ENCODE results near the gene C4orf50.

C4orf50 gene

DNA sequence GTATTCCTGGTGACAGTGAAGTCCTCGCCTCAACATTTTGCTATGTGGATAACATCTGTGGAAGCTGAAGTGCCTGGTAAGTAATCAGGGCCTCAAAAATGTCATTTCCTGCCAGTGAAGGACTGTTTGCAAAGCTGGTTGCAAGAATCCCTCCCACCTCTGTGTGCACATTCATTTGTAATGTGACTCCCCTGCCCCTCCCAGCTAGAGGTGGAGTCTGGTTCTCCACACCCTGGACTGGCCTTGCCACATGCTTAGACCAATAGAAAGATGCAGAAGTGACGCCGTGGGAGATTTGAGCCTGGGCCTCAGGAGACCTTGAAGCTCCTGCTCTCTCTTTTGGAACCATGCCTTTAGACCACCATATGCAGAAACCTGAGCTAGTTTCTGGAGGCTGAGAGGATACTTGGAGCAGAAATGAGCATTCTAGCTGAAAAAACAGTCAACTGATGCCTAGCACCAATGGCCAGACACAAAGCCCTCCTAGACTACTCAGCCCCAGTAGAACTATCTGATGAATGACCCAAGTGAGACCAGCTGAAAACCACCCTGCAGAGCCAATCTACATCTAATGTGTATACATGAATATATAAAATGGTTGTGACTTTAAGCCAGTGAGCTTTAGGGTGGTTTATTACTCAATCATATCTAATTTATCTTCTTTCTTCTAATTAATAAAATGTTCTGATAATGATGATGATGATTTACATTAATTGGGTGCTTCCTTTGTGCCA is 77.6 kb downstream of the C4orf50 start:
- no peak for DNase-seq

DNA sequence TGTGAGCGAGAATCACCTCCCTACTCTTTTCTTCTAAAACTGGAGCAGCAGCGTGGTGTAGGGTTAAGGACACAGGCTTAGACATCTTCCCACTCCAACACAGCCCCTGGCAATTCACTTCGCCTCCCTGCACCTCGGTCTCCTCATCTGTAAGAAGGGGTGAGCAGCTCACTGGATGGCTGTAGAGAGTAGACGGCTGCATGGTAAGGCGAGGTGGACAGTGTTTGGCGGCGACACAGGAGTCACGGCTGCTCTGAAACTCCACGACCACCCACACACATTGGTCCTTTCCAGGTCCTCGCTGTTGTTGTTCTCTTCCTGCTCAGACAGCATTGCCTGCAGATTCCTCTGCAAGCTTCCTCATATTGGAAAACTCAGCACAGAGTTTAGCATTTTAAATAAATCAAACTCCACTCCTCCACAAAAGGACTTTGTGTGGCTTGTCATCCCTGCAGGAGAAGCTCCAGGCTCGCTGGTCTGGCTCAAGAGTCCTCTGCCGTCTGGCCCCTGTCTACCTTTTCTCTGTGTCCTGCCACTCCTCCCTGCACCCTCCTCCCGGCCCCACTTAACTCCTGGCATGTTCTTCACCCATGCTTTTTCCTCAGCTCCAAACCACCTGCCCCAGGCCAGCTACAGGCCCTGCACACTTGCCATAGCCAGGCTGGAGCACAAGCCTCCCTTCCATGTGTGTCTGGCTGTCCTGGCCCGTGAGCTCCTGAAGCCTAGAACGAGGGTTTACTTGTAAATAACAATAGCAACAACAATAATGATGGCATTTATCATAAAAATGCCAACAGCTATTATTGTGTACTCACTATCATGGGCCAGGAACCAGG is 84.0 kb downstream of the C4orf50 start:
- no peak for DNase-seq

DNA sequence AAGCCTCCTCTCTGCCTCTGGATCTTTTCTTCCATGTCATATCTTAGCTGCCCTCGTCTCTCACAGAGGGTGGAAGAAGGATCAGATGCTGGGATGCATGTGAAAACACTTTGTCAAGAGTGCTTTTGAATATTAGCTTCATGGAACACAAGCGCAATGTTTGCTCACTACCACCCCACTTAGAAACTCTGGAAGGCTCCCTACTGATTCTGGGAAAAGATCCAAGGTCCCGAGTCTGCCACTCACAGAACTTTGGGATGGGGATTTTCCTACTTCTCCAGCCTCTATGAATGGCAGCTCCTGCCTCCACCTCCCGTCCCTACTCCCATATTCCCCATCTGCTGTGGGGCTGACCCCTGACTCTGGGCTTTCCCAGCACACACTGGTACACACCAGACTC is 85.1 kb downstream of the C4orf50 start:
- no peak for DNase-seq

DNA sequence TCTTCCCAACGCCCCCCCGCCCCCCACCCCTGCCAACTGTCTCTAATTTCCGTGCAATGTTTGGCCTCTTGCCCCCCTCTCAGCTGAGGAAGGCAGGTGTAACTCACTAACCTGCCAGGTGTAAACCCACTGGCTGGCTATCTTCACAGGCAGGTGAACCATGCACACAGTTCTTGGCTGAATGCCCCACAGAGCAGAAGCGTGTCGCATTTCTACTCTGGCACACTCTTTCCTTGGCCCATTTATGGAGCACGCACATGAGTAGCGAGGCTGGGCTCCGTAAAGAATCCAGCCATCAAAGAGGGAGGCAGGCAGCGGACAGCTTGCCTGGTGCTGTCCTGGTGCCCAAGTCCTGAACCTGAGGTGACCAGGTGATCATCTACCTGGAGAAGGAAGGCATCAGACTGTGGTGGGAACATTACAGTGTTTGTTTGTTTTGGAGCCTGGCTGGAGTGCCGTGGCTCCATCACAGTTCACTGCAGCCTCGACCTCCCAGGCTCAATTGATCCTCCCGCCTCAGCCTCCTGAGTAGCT is 86.1 kb downstream of the C4orf50 start:
- DNase-seq = no peak

DNA sequence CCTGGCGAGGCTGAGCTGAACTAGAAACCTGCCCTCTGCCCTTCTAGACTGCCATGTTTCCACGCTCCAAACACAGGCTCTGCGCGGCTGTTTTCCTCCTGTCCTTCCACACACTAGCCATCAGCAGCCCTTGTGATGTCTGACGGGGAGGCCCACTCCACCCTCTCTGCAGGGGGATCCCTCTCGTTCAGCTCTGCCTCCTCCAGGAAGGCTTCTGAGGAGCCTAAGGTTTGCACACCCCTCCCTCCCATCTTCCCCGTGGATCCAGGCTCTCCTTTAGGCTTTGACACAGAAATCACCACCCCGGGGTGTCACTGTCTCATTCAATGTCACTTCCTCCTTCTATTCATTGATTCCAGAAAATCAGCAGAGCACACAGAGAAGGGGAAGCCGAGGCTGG is 86.7 kb downstream of the C4orf50 start:
- DNase-seq = no peak

DNA sequence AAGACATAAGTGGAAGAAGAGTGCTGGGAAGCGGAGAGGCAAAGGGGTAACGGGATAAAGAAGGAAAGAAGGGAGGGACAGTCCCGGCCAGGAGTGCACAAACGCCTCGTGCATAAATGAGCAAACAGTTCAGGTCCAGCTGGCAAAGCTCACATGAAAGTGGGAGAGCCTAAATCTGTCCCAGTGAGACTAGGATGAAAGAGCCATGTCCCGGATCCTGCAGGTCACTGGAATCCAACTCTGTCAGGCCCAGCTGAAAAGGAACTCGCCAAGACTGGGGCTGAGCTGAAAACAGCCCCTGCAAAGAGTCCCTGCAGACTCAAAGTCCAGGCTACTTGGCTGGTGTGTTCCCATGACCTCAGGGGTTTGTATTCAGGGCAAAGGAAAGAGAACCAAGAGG is 87.4 kb downstream of the C4orf50 start:
- no peak for DNase-seq

DNA sequence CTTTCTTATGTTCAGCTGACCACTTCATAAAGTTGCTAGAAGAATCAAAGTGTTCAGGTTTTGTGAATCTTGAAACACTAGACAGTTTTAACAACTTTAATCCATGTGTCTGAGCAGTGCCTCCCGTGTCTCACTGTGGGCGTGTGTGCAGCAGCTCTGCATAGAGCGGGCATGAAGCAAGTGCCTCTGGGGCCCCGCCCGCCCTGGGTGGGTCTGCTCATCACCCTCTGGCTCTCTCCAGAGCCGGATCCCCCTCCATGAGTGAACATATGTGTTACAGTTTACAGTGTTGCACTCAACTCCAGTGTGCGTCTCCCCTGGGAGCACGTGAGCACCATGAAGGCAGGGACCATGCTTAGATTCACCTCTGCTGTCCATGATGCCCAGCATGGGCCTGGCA is 87.8 kb downstream of the C4orf50 start:
- no peak for DNase-seq

DNA sequence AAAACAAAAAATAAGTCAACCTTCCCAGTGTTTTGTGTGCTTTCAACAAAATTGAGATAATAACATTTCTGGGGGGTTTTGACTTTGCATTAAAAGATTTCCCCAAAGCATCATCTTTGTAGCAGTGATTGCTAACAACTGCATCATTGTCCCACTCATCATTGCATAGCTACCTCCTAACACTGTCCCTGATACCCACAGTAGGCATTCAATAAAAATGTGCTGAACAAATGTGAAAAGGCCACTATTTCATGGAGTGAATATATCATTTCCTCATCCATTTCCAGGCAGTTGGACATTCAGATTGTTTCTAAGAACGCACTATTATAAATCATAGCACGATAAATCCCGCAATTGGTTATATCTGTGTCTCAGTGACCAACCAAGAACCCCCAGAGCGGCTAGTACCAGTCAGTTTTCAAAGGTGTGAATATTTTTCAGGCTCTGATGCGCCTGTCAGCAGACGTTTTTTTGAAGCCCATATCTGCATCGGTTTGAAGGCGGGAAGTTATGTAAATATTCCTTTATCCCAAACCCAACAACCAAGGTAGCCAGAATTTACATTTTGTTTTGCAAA is 89.3 kb downstream of the C4orf50 start:
- no peak for DNase-seq

DNA sequence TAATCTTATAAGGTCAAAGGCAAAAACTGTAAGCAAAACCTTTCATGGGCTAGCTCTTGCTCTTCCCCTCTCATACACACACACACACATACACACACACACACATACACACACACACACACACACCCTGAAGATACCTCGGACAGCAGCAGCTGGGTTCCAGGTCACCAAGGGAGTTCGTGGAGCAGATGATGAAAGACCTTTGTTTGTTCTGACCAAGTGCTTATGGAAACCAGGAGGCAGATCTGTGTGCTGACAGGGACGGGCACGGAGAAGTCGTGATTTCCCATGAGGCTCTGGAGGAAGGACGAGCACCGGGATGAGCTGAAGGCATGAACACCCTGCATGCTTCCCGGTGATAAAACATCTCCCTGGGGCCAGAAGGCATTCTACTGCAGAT is 90.0 kb downstream of the C4orf50 start:
- DNase-seq = no peak

DNA sequence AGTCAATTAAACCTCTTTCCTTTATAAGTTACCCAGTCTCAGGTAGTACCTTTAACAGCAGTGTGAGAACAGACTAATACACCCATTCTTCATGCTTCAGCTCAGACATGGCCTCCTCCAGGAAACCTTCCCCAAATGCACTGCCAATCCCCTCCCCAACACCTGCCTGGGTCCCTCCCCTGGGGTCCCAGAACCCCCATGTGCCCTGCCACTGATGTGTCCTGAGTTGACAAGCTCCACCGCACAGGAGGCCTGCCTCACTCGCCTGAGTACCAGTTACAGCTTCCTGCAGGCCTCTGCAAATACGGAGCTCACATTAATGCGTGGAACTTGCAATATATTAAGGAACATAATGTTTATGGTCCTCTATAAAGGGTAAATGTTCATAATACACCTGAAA is 90.5 kb downstream of the C4orf50 start:
- no peak for DNase-seq

DNA sequence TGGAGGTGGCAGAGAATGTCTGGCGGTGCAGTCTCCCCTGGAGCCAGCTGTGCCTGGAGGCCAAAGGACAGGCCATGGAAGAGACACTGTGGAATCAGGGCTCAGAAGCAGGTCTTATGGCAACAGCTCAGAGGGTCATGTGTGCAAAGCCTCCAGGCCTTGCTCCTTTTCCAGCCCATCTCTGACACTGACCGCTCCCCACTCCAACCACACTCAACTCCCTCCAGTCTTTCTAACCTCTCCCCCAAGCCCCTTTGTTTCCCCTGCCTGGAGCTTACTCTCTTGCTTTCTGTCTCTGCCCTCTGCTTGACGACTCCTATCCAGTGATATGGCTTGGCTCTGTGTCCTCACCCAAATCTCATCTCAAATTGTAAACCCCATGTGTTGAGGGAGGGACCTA is 91.1 kb downstream of the C4orf50 start:
- no peak for DNase-seq

DNA sequence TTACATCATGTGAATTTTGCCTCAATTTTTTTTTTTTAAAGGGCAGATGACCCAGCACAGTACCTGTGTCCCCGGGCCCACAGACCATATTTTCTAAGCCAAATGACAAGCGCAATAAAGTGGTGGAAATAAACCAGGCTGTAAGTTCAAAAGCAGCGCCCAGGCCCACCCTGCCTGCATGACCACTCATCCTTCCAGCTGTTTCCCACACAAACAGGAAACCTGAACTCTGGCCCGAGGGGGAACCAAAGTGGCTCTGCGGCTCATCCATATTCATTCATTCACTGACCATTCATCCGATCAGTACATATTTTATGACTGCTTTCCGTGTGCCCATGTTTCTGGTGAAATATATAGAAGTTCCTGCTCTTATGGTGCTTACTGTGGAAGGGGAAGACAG is 91.6 kb downstream of the C4orf50 start:
- DNase-seq = no peak

DNA sequence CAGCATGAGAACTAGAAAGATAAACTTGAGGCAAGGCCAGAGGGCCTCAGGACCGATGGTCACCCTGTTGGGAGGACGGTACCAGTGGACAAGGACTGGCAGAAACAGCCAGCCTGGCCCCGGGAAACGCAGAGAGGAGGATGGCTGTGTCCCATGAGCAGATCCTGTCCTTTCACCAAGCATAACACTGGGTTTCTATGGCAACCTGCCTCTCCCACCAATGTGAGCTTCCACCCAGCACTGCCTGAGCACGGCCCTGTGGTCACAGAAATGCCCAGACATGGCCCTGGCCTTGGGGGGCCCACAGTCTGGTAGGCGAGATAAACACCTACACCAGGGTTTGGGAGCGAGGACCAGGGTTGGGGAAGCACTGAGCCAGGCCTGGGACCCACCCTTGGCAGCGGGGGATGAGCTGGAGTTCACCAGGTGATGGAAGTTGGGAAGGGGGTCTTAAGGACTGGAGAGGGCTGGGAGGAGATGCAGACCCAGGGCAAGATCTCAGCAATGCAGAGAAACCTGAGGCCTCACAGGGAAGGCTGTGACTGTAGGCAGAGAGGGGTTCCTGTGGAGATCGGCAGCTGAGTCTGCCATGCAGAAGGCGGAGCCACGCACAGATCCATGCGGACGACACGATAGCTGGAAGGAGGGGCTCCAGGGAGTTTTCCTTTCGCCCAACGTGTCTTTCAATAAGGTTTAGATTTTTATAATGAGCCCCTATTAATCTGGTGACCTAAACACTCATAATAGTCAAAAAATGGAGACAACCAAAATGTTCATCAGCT is 92.6 kb downstream of the C4orf50 start:
- DNase-seq = no peak

DNA sequence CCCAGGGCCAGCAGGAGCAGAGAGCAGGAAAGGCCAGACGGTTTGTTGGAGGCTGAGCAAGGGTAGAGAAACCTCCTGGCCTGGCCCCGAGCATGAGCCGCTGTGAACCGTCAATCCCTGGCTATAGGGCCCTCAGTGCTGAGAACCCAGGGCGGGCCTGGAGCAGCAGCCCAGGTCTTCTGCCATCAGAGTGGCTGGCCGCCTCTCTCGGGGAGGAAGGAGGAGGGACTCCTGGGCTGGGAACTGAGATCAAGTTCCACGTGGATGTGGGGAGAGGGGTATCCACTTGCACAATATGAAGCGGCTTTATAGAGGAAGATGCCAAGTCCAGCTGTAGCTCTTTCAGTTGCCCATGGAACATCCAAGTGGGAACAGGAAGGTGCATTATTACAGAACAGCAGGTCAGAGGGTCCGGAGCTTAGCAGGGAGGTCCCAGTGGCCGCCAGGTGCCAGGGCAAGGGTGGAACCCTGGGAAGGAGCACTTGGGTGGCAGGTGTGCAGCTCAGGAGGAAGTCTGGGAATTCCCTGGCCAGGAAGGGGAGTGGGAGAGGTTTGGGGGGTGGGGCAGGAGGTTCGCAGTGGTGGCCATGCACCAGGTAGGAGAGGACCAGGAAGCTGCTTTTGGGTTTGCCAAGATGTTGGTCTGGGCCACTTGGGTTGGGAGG is 93.6 kb downstream of the C4orf50 start:
- no peak for DNase-seq

DNA sequence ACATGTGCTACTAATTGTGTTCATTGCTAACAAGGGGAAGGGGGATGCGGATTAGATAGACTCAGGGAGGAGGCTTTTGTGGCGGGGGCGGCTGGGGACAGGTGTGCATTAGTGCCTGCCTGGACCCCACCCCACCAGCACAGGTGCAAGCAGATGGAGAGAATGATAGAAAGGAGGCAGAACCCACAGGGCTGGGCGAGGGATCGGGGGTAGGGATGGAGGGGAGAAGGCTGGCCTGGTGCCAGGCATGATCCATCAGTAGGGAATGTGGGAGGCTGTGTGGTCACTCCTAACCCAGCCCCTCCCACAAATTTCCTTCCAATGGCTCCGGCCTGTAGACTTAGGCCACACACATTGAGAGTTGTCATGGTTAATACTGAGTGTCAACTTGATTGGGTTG is 94.9 kb downstream of the C4orf50 start:
- DNase-seq = no peak

DNA sequence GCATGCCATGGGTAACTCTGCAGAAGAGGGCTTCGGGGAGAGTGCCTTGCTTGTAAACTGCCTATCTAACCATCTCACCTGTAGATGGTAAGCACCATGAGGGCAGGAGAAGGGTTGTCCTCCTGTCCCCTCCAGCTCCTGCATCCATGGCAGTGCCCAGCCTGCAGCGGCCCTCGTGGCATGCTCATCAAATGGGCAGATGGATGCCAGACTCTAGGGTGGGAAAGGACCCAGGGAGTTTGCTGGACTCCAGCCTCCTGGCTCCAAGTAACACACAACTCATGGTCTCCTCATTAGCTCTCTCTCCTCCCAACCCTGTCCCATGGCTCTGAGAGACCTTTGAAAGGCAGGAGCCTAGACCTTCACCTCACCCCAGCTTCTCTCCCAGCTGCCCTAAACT is 95.7 kb downstream of the C4orf50 start:
- DNase-seq = no peak

DNA sequence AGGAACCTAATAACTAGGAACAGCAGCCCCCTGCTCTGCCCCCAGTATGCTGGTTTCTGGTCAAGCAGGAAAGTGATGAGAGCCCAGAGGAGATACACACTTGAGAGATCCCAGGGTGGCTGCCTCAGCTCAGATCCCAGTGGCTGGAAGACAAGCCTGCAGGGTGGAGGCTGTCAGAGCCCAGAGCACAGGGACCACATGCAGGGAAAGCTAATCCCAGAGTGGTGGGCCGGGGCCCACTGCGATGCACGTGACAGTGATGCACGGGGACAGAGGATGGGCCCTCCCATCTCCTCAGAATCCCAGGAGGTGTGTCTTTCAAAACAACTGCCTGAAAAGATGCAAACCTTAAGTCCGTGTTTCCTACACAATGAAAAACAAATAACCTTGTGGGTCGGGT is 96.2 kb downstream of the C4orf50 start:
- DNase-seq = no peak

DNA sequence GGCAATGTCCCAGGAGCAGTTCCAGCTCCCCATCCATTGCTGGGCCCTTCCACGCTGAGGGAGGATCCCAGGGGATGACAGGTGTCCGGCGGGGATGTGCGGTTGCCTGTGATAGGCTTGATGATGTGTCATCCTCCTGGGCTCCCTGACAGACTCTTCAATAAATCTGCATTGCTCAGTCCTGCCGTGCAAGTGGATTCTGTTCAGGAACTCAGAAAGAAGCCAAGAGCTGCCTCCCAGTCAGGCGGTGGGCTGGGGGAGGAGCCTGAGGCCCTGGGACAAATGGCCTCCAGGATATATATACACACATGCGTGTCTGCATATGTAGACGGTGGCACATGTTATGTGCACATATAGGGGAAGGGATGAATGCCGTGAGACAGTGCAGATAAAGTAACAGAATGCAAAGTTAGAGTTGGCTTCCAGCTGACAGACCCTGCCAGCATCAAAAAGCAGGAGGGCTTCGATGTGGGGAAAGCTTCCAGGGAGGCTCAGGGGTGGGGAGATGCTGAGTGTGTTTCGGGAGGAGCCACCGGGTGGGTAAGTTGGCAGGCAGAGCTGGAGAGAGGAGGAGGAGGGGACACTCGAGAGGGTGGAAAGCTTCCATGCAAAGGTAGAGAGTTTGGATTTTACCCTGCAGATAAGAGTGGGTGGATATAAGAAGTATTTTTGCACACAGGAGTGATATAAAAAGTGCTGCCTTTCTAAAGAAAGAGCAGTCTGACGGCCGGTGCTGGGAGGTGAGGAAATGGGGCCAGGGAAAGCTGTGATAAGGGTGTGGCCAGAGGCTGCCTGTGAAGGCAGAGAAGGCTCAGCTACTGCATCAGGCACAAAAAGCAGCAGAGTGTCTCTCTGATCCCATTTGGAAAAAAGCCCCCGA is 96.9 kb downstream of the C4orf50 start:
- no peak for DNase-seq

DNA sequence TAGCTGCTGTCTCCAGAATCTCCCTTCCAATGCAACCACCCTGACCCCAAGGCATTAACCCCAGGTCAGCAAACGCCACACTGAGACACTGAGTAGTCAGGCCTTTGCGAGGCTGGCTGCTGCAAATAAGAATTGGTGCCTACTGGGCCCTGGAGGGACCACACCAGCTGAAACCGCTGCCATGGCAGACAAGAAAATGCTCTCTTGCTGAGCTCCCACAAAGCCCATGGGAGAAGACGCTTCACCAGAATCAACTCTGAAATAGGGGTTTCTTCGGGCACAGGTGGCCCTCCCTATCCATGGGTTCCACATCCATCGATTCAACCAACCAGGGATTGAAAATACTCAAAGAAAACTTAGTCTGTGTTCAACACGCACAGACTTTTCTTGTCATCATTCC is 98.7 kb downstream of the C4orf50 start:
- no peak for DNase-seq

DNA sequence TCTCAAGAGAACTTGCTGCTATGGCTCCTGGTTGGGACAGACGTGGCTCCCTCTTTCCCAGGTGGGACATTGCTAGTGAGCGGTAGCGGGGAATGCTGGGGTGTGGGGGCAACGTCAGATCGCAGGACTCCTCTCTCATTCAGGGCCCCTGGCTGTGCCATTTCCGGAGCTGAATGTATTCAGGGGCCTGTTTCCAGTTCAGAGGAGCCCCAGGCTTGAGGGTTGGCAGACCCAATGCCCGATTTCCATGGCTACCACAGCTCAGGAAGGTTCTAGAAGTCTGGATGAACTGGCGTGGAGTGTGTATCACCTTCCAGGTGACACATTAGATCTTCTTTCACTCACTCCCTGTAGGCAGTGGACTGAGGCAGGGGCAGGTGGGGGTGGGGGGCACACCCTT is 99.2 kb downstream of the C4orf50 start:
- no peak for DNase-seq

DNA sequence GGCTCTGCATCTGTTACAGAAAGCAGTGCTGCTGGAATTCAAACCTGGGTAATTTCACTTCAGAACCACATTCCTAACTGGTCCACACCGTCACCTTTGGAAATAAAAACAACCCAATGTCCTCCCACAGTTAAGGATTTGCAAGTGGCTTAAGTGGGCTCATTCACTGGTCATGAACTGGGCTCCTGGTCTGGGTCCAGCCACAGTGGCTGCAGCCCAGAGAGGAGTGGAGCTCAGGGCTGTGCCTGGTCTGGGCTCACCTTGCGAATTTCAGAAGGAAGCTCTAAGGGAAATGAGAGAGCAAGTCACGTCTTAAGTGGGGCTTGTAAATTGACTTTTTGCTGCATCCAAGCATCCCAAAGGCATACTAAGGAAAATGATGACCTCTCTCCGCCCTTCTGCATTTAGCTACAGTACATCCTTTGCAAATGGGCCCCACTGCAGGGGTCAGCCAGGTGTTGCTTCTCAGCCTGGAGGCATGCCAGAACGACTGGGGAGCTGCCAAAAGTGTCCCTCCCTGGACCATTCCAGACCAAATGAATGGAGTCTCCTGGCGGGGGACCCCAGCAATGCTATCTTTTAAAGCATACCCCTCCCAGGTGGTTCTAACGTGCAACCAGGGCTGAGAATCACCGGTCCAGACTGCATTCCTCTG is 99.8 kb downstream of the C4orf50 start:
- no peak for DNase-seq

Measured in 8988T (cell line).